Suprapubic skin (tissue), 4 donors: Measurements from ENCODE around the gene GLIPR1L2. TPM values are rescaled to one million over a fixed set of nuclear protein-coding genes. Genes with fewer than 3 reads are reported as not detected.

Experiments used
- DNase-seq, 2 donors: peaks; one replicate each; pipeline ENCODE4 v3.0.0-alpha.2; 2019; ENCODE audit warnings: low spot score in 2 of 2
- H3K27ac ChIP-seq: fragments of 200-600 bp; sonication (generic); one replicate; pipeline ENCODE4 v1.5.1; 2019
- H3K27me3 ChIP-seq: fragments of 200-600 bp; sonication (generic); one replicate; pipeline ENCODE4 v1.5.1; 2019
- H3K36me3 ChIP-seq: fragments of 200-600 bp; sonication (generic); one replicate; pipeline ENCODE4 v1.5.1; 2019
- H3K4me1 ChIP-seq: fragments of 200-600 bp; sonication (generic); one replicate; pipeline ENCODE4 v1.5.1; 2019
- H3K4me3 ChIP-seq: fragments of 200-600 bp; sonication (generic); one replicate; pipeline ENCODE4 v1.5.1; 2019; ENCODE audit warnings: mild to moderate bottlenecking
- H3K9me3 ChIP-seq: fragments of 200-600 bp; sonication (generic); one replicate; pipeline ENCODE4 v1.5.1; 2019
- EP300 ChIP-seq: sonication (generic); formaldehyde crosslinking; IDR thresholded peaks from one replicate; pipeline ENCODE4 v1.6.1; 2017; ENCODE audit warnings: antibody characterized with exemption
- POLR2A ChIP-seq, 2 donors: fragments of 450-650 bp; IDR thresholded peaks; one replicate each; pipeline ENCODE4 v1.6.1; 2017; ENCODE audit warnings: antibody characterized with exemption in 2 of 2, mild to moderate bottlenecking in 2 of 2, moderate library complexity in 2 of 2
- POLR2AphosphoS5 ChIP-seq, 3 donors: sonication (generic); formaldehyde crosslinking; IDR thresholded peaks; one replicate each; pipeline ENCODE4 v1.6.1; 2017; ENCODE audit warnings: antibody characterized with exemption in 3 of 3
- WGBS: methylation state at CpG from one replicate; pipeline ENCODE4 v1.1.5; 2018; 5-methylcytosine and 5-hydroxymethylcytosine counted together
- total RNA-seq, 4 donors: library from RNA; depleted of rRNA; stranded (reverse); fragments of >200 nt; gene quantifications; one replicate each; pipeline ENCODE4 v1.1.0, GENCODE V29; 2016
- TF ChIP-seq, protein P1 (sequence below), 2 donors: fragments of 200-600 bp in 1 of 2; fragments of 450-650 bp in 1 of 2; sonication (generic) in 1 of 2; IDR thresholded peaks; one replicate each; pipeline ENCODE4 v1.5.1; 2016 to 2019; ENCODE audit warnings: antibody characterized with exemption in 2 of 2, mild to moderate bottlenecking in 1 of 2, moderate library complexity in 1 of 2

The GLIPR1L2 gene
- total RNA-seq, 4 donors from 2014 or later, result 0.60 to 3.1 (median 2.3) TPM

DNA sequence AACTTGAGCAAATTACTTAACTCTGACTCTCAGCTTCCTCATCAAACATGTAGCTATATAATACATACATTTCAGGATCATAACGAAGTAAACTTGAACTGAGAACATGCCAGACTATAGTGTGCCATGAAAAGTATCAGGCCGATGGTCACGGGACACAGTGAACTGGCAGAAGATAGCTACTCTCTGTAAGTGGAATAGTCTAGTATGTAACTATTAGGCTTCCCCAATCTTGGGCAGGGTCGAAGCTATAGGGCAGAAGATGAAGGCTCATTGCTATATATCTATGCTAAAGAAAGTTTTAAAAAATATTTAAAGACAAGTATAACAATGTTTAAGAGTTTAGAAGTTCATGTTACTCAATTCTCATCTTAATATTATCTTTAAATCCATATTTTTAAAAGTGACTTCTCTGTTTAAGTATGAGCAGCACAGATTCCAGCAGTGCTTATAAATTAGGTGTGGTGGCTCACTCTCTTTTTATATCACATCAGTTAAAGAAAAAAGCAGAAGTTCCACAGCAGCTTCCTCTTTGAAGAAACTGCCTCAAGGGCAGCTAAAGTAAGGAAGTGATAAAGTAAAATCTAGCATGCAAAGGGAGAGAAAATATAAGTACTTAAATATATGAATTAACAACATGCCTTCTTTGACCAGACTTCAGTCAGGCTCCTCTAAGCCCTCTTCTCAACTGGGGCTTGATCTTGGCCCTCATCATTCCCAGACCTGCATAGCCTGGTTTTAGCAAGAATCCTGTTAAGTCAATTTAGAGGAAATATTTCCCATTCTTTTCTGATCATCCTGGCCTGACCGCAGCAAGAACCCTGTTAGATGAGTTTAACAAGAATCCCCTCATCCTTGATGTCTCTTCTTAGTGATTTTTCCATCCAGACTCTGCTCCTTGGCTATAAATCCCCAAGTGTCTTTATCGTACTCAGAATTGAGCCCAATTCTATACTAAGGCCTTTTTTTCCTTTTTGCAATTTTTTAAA is 81.3 kb downstream of the GLIPR1L2 start:
- no peak overlapping the region for H3K27ac ChIP-seq
- no peaks in the 10 kb centered on the region for H3K27me3 ChIP-seq
- no peak for DNase-seq
- H3K4me1 ChIP-seq, result no peaks in the 10 kb centered on the region
- no peaks in the 10 kb centered on the region for H3K9me3 ChIP-seq
- 80% methylated on average over 6 of the region's 6 CpGs for WGBS
- TF ChIP-seq POLR2A (IDR thresholded peaks at IDR 0.05) (no peak), EP300 (no peak), POLR2AphosphoS5 (IDR thresholded peaks at IDR 0.05) (no peak)
- TF ChIP-seq, protein P1, sequence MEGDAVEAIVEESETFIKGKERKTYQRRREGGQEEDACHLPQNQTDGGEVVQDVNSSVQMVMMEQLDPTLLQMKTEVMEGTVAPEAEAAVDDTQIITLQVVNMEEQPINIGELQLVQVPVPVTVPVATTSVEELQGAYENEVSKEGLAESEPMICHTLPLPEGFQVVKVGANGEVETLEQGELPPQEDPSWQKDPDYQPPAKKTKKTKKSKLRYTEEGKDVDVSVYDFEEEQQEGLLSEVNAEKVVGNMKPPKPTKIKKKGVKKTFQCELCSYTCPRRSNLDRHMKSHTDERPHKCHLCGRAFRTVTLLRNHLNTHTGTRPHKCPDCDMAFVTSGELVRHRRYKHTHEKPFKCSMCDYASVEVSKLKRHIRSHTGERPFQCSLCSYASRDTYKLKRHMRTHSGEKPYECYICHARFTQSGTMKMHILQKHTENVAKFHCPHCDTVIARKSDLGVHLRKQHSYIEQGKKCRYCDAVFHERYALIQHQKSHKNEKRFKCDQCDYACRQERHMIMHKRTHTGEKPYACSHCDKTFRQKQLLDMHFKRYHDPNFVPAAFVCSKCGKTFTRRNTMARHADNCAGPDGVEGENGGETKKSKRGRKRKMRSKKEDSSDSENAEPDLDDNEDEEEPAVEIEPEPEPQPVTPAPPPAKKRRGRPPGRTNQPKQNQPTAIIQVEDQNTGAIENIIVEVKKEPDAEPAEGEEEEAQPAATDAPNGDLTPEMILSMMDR (IDR thresholded peaks at IDR 0.05), result no peak
- no peak overlapping the region for H3K4me3 ChIP-seq
- no peaks in the 10 kb centered on the region for H3K36me3 ChIP-seq

DNA sequence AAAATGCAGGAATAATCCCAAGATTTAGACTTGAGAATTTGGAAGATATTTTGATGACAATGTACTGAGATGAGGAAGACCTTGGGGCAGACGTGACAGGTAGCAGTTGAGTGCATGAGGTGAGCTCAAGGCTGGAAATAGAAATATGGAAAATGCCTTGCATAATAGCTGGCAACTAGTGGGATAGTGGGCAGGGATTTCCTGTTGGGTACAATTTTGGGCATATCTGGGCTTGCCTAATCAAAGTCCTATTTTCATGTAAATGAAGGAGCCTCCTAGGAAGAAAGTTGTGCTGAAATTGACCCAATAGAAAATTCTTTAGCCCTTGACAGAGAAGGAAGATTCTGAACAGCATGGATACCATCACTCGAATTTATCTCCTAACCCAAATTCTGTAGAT is 83.2 kb downstream of the GLIPR1L2 start:
- no peak overlapping the region for H3K27ac ChIP-seq
- H3K36me3 ChIP-seq, result no peaks in the 10 kb centered on the region
- no peaks in the 10 kb centered on the region for H3K4me1 ChIP-seq
- H3K4me3 ChIP-seq, result no peak overlapping the region
- H3K9me3 ChIP-seq, result no peaks in the 10 kb centered on the region
- 55% methylated on average over 2 of the region's 2 CpGs for WGBS
- no peaks in the 10 kb centered on the region for H3K27me3 ChIP-seq
- no peak for TF ChIP-seq EP300
- TF ChIP-seq POLR2AphosphoS5 (IDR thresholded peaks at IDR 0.05), result no peak
- DNase-seq, result no peak

DNA sequence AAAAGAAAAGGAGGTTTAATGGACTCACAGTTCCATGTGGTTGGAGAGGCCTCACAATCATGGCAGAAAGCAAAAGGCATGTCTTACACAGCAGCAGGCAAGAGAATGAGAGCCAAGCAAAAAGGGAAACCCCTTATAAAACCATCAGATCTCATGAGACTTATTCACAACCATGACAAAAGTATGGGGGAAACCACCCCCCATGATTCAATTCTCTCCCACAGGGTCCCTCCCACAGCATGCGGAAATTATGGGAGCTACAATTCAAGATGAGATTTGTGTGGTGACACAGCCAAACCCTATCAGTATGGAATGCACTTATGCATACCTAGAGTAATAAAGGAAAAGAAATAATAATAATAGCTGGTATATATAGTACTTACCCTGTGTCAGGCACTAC is 85.2 kb downstream of the GLIPR1L2 start:
- WGBS, result 87% methylated on average over 1 of the region's 1 CpG
- H3K27ac ChIP-seq, result no peak overlapping the region
- no peak overlapping the region for H3K4me3 ChIP-seq
- no peaks in the 10 kb centered on the region for H3K27me3 ChIP-seq
- TF ChIP-seq POLR2A (IDR thresholded peaks at IDR 0.05), result no peak
- no peak for TF ChIP-seq EP300
- TF ChIP-seq POLR2AphosphoS5 (IDR thresholded peaks at IDR 0.05), result no peak
- TF ChIP-seq, protein P1 (IDR thresholded peaks at IDR 0.05), result no peak
- no peak for DNase-seq
- H3K36me3 ChIP-seq, result no peaks in the 10 kb centered on the region
- H3K4me1 ChIP-seq, result peaks cover 9% of the 10 kb centered on the region
- H3K9me3 ChIP-seq, result no peaks in the 10 kb centered on the region

DNA sequence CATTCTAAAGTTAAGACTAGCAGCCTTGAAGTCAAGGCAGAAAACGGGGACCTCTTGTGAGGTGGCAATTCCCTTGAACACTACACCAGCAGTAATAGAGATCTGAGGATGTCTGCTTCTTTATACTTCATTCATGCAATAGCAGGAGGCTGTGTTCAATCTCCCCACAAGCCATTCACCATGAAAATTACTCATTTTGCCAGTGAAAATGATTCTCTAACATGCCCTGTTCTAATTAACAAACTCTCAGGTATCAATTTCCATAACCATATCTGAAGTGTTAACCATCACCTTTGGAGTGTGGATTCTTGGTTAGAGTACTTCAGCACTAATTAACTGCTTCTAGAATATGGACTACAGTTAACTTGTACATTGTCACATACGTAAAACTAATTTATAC is 86.2 kb downstream of the GLIPR1L2 start:
- Histone ChIP-seq H3K4me1 (peaks cover 9% of the 10 kb centered on the region), H3K27ac (no peak overlapping the region), H3K27me3 (no peaks in the 10 kb centered on the region), H3K4me3 (no peak overlapping the region), H3K36me3 (no peaks in the 10 kb centered on the region), H3K9me3 (no peaks in the 10 kb centered on the region)
- TF ChIP-seq POLR2AphosphoS5 (IDR thresholded peaks at IDR 0.05), result no peak
- no peak for DNase-seq
- 78% methylated on average over 2 of the region's 2 CpGs for WGBS

DNA sequence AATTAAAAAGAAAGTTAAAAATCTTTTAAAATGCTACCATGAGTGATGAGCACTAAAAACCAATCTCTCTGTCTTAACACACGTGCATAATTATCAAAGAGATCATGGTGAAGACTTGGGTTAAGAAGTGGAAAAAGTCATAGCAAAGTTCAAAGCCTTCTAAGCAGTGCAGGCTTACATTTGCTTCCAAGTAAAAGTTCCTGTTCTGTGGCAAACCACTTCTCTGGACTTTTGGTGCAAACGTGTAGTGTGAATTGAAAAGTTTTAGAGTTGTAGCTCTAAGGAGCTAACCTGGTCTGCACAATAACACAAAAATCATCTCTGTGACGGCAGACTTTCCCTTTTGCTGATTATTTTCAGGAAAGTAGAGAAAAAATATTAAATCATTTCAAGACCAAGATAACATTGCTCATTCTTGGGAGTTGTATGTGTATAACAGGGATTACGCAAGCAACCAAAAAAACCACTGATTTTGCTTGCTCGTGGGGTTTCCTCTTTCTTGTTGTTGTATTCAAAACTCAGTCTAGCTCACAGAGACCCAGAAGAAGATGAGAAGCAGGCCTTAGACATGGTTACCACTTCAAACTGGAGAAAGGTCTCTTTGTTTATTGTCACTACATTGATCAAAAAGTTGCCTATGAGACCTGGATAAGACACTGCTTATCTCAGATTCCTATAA is 87.4 kb downstream of the GLIPR1L2 start:
- Histone ChIP-seq H3K4me1 (peaks cover 9% of the 10 kb centered on the region), H3K27ac (no peak overlapping the region), H3K9me3 (no peaks in the 10 kb centered on the region), H3K27me3 (no peaks in the 10 kb centered on the region), H3K36me3 (no peaks in the 10 kb centered on the region), H3K4me3 (no peak overlapping the region)
- TF ChIP-seq EP300, result no peak
- TF ChIP-seq, protein P1 (IDR thresholded peaks at IDR 0.05), result no peak
- 69% methylated on average over 5 of the region's 5 CpGs for WGBS
- DNase-seq, result no peak

DNA sequence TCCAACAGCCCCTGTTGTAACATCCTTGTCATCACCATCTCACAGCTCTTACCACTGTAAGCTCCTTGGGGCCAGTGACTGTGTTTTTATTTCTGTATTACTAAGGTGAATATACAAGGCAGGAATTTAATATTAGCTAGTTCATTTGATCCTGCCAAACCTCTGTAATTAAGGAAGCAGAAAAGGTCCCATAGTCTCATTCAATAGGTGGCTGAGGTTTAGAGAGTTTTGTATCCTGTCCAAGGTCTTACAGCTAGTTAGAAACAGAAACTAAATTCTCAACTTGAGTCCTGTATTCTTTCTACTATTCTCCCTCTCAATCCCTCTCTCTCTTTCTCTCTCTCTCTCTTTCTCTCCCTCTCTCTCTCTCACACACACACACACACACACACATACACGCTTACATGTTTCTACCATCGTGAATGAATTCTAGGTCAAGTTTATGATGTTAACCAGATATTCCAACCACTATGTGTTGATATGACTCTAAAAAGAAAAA is 89.1 kb downstream of the GLIPR1L2 start:
- no peak for TF ChIP-seq POLR2A (IDR thresholded peaks at IDR 0.05)
- TF ChIP-seq, protein P1 (IDR thresholded peaks at IDR 0.05), result no peak
- TF ChIP-seq POLR2AphosphoS5 (IDR thresholded peaks at IDR 0.05), result no peak
- TF ChIP-seq EP300, result no peak

More for the DNA sequence above, 89.1 kb downstream of the GLIPR1L2 start:
- WGBS, result 38% methylated on average over 2 of the region's 2 CpGs
- Histone ChIP-seq H3K9me3 (no peaks in the 10 kb centered on the region), H3K4me1 (peaks cover 9% of the 10 kb centered on the region), H3K36me3 (no peaks in the 10 kb centered on the region), H3K27me3 (no peaks in the 10 kb centered on the region), H3K4me3 (peak overlapping the region; percentile 42), H3K27ac (no peak overlapping the region)
- no peak for DNase-seq
